IMR-90 (cell line): ENCODE measurements around the gene NR1H2. TPM values are rescaled to one million over a fixed set of nuclear protein-coding genes. Genes with fewer than 3 reads are reported as not detected.
A peak's percentile ranks its signal among the peaks of the same experiment; 100 is the strongest.
"Not testable (repeated sequence)": the region's sequence is repeated elsewhere in the genome, so short reads cannot be mapped to it uniquely, and the experiment has no call there.

ENCODE experiments used
- ATAC-seq: fragments of 200-7000 bp; cut with Tn5 transposase; 2 replicates; pipeline ENCODE4 v1.9.1; 2020; ENCODE audit warnings: low read depth, mild to moderate bottlenecking, moderate library complexity
- BruUV-seq: library from RNA; stranded (reverse); fragments of 400-500 nt; replicated peaks from 2 replicates; lab custom pipeline; 2021; lab: Mats Ljungman, UMichigan
- CTCF ChIA-PET: fragments of 300-600 bp; formaldehyde crosslinking; extraction: SDS; loops from one replicate; lab custom pipeline; 2021; ENCODE audit warnings: antibody characterized with exemption; lab: Yijun Ruan, JAX
- POLR2A ChIA-PET: fragments of 300-600 bp; sonication (Branson Sonifier 250); formaldehyde crosslinking; loops from one replicate; lab custom pipeline; 2022; ENCODE audit warnings: antibody characterized with exemption; ENCODE audit not compliant: unreplicated experiment; lab: Charles Lee
- DNase-seq: peaks from one replicate; pipeline ENCODE4 v3.0.0; 2013
- H2AFZ ChIP-seq: replicated peaks from 2 replicates; pipeline ENCODE3; 2013; ENCODE audit warnings: low read length, mild to moderate bottlenecking; ENCODE audit not compliant: poor library complexity
- H2AK5ac ChIP-seq: 2 replicates; pipeline ENCODE4 v1.6.1; 2013; ENCODE audit warnings: low read depth, low read length, inconsistent platforms
- H2AK9ac ChIP-seq: replicated peaks from 2 replicates; pipeline ENCODE3; 2013; ENCODE audit warnings: mild to moderate bottlenecking, low read depth, low read length, moderate library complexity; ENCODE audit not compliant: poor library complexity
- H2BK120ac ChIP-seq: 2 replicates; pipeline ENCODE4 v1.6.1; 2013; ENCODE audit warnings: low read depth, low read length, inconsistent platforms
- H2BK15ac ChIP-seq: 3 replicates; pipeline ENCODE4 v1.6.1; 2013; ENCODE audit warnings: low read depth, low read length, inconsistent platforms
- H2BK20ac ChIP-seq: 2 replicates; pipeline ENCODE4 v1.6.1; 2013; ENCODE audit warnings: low read depth, mild to moderate bottlenecking, inconsistent platforms, low read length, moderate library complexity
- H2BK5ac ChIP-seq: 2 replicates; pipeline ENCODE4 v1.6.1; 2013; ENCODE audit warnings: mild to moderate bottlenecking, low read depth, low read length, inconsistent platforms; ENCODE audit not compliant: poor library complexity, severe bottlenecking
- H3K14ac ChIP-seq: replicated peaks from 2 replicates; pipeline ENCODE4 v1.6.1; 2013; ENCODE audit warnings: low read depth, low read length, inconsistent platforms
- H3K18ac ChIP-seq: 2 replicates; pipeline ENCODE4 v1.6.1; 2013; ENCODE audit warnings: low read depth, low read length, control low read depth
- H3K23ac ChIP-seq: 2 replicates; pipeline ENCODE4 v1.6.1; 2013; ENCODE audit warnings: low read depth, low read length, inconsistent platforms
- H3K27ac ChIP-seq: 2 replicates; pipeline ENCODE4 v1.5.1; 2013; ENCODE audit warnings: mild to moderate bottlenecking, control low read depth, low read length; ENCODE audit not compliant: insufficient read depth
- H3K27me3 ChIP-seq: 2 replicates; pipeline ENCODE4 v1.6.1; 2013; ENCODE audit warnings: low read length; ENCODE audit not compliant: control insufficient read depth, insufficient read depth
- H3K36me3 ChIP-seq: 2 replicates; pipeline ENCODE4 v1.6.1; 2013; ENCODE audit warnings: low read length, mixed read lengths; ENCODE audit not compliant: control insufficient read depth, insufficient read depth
- H3K4ac ChIP-seq: 2 replicates; pipeline ENCODE4 v1.6.1; 2013; ENCODE audit warnings: low read depth, low read length, inconsistent platforms
- H3K4me1 ChIP-seq: 2 replicates; pipeline ENCODE4 v1.6.1; 2013; ENCODE audit warnings: low read length, mixed read lengths; ENCODE audit not compliant: control insufficient read depth, insufficient read depth
- H3K4me2 ChIP-seq: 2 replicates; pipeline ENCODE4 v1.6.1; 2013; ENCODE audit warnings: low read depth, mild to moderate bottlenecking, control low read depth, low read length, moderate library complexity
- H3K4me3 ChIP-seq: 2 replicates; pipeline ENCODE4 v1.5.1; 2013; ENCODE audit warnings: low read depth, mild to moderate bottlenecking, control low read depth, low read length, moderate library complexity; ENCODE audit not compliant: insufficient read depth
- H3K56ac ChIP-seq: 2 replicates; pipeline ENCODE4 v1.6.1; 2013; ENCODE audit warnings: low read length, inconsistent platforms; ENCODE audit not compliant: insufficient read depth; ENCODE audit errors: extremely low read depth
- H3K79me1 ChIP-seq, 2 experiments: 2 replicates each; pipeline ENCODE4 v1.6.1; 2013; ENCODE audit warnings: low read length in 2 of 2, inconsistent platforms in 1 of 2, low read depth in 1 of 2
- H3K9ac ChIP-seq: 2 replicates; pipeline ENCODE4 v1.6.1; 2013; ENCODE audit warnings: low read depth, low read length, control low read depth
- H3K9me1 ChIP-seq: 2 replicates; pipeline ENCODE4 v1.6.1; 2013; ENCODE audit warnings: low read length, inconsistent platforms; ENCODE audit not compliant: insufficient read depth
- H3K9me3 ChIP-seq: 2 replicates; pipeline ENCODE4 v1.6.1; 2013; ENCODE audit warnings: low read length; ENCODE audit not compliant: control insufficient read depth, insufficient read depth
- H4K20me1 ChIP-seq: 2 replicates; pipeline ENCODE4 v1.6.1; 2013; ENCODE audit warnings: low read length, inconsistent platforms; ENCODE audit not compliant: insufficient read depth
- H4K5ac ChIP-seq: 2 replicates; pipeline ENCODE4 v1.6.1; 2013; ENCODE audit warnings: mild to moderate bottlenecking, low read depth, low read length, control low read depth
- H4K8ac ChIP-seq, 2 experiments: 2 replicates each; pipeline ENCODE4 v1.6.1; 2013; ENCODE audit warnings: low read depth in 2 of 2, low read length in 2 of 2, control low read depth in 1 of 2, inconsistent platforms in 1 of 2
- H4K91ac ChIP-seq: 2 replicates; pipeline ENCODE4 v1.6.1; 2013; ENCODE audit warnings: low read depth, low read length, inconsistent platforms; ENCODE audit not compliant: insufficient read depth
- CHD1 ChIP-seq: IDR thresholded peaks from 2 replicates; pipeline ENCODE4 v1.6.1; 2012; ENCODE audit warnings: low read depth, low read length, improper control_type of control experiment
- MAZ ChIP-seq: IDR thresholded peaks from 2 replicates; pipeline ENCODE4 v1.6.1; 2012; ENCODE audit warnings: low read depth, mild to moderate bottlenecking, low read length, improper control_type of control experiment, moderate library complexity, borderline replicate concordance
- WGBS, 2 experiments: methylation state at CpG; one replicate each; pipeline versions ENCODE4 v1.1.5 to v1.1.7; 2013; ENCODE audit warnings: missing lambda C conversion rate in 2 of 2; ENCODE audit not compliant: insufficient read length in 1 of 2; ENCODE audit errors: extremely low coverage in 2 of 2; 5-methylcytosine and 5-hydroxymethylcytosine counted together
- dilution Hi-C: fragments of 300-500 bp; cut with HindIII; formaldehyde crosslinking; loops from one replicate; pipeline ENCODE4 v1.14.3; 2018; ENCODE audit warnings: low sequenced_read_pairs; ENCODE audit not compliant: unreplicated experiment
- in situ Hi-C: fragments of 300-500 bp; cut with MboI; formaldehyde crosslinking; loops from 3 replicates; pipeline ENCODE4 v1.14.3; 2019; ENCODE audit warnings: low sequenced_read_pairs, inconsistent platforms, mixed read lengths
- intact Hi-C: fragments of 100-400 bp; cut with micrococcal nuclease; formaldehyde crosslinking; loops from 2 replicates; pipeline ENCODE4 v1.10.0; 2022
- polyA plus RNA-seq, 3 experiments: library from polyadenylated mRNA; depleted of rRNA; stranded (reverse); fragments of >200 nt; gene quantifications; 2 replicates each; pipeline ENCODE4 v1.2.3, GENCODE V29; 2012; ENCODE audit warnings: low replicate concordance in 1 of 3
- total RNA-seq: library from RNA; depleted of rRNA; stranded (reverse); fragments of >200 nt; gene quantifications from 2 replicates; pipeline ENCODE4 v1.2.3, GENCODE V29; 2012

NR1H2 gene
- total and polyA plus RNA-seq, 2 of the 4 experiments (the other 2 are of a cell fraction): 37.8 to 48.4 TPM

DNA sequence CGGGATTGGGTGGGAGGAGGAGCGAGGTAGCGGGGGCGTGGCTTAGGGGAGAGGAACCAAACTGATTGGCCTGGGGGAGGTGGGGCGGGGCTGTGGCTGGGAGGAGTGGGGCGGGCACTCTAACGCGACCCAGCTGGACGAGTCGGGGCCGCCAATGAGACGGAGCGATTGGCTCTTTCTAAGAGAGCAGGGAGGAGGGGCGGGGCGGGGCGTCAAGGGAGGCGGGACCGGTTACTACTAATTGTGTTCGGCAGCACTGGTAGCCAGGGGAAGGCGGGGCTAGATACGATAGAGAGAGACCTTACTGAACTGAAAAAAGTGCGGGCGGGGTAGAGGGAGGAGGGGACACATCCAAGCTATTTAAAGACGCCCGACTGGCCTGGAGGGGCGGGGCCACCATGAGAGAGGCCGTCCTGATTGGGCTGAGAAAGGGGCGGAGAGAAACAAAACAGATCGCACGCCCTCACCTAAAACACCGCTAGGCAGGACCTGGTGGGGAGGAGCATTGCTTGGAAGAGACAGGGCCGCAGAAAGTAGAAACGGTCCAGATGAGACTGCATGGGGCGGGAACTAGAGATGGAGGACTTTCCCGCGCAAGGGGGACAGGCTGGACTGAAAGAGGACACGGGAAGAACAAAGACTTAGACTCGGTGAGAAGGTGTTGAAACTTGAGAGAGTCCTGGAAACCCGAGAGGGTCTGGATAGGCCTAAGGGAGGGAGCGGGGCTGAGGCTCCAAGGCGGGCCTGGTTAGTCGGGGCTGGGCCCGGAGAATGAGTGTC is 46.9 kb upstream of the NR1H2 start, which contains the start of gene KCNC3:
TSS of gene KCNC3 (minus strand) at position 232 of the 780 bp plus-strand sequence. CDS start 295 bp downstream, outside the sequence.
- intact Hi-C loops: no loop called here
- Histone ChIP-seq H4K91ac (no peak within 1 kb of the TSS), H3K9ac (no peak within 1 kb of the TSS), H3K4me2 (peak within 1 kb of the TSS; percentile 80), H3K18ac (no peak within 1 kb of the TSS), H2AK9ac (no peak within 1 kb of the TSS), H4K5ac (no peak within 1 kb of the TSS), H3K36me3 (no peaks in the 10 kb centered on the region), H3K9me3 (peaks cover 11% of the 10 kb centered on the region), H2AFZ (peak within 1 kb of the TSS; percentile 80), H3K23ac (no peak within 1 kb of the TSS), H3K14ac (no peak within 1 kb of the TSS), H3K27ac (no peak within 1 kb of the TSS), H4K20me1 (no peaks in the 10 kb centered on the region), H3K56ac (no peak within 1 kb of the TSS), H3K4me1 (no peaks in the 10 kb centered on the region), H2BK20ac (no peak within 1 kb of the TSS), H4K8ac (no peak within 1 kb of the TSS), H2BK15ac (no peak within 1 kb of the TSS), H2AK5ac (no peak within 1 kb of the TSS), H2BK120ac (no peak within 1 kb of the TSS), H3K9me1 (no peaks in the 10 kb centered on the region; the same call in 1 of the 2 replicates), H3K4me3 (peak within 1 kb of the TSS; percentile 36), H3K79me1 (no peaks in the 10 kb centered on the region), H3K27me3 (peaks cover 46% of the 10 kb centered on the region), H2BK5ac (no peak within 1 kb of the TSS), H3K4ac (no peak within 1 kb of the TSS)
- 3% methylated on average over 13 of the region's 43 CpGs; no CpG with 5 or more reads in 1 of the 2 experiments for WGBS, 2 experiments
- no peak for TF ChIP-seq CHD1
- TF ChIP-seq MAZ: peak; percentile 8; the same call in 1 of the 2 replicates
- DNase-seq: peak; percentile 83
- in situ Hi-C loops: no loop called here
- ChIA-PET POLR2A (interaction anchor here (0.6 kb wide), 1 partner anchor 454 kb away, joined by 3 read pairs; no protein-coding TSS in a partner anchor), CTCF (no interaction called here)
- no TSS peak for BruUV-seq
- dilution Hi-C loops: no loop called here
- peak; percentile 78 for ATAC-seq

DNA sequence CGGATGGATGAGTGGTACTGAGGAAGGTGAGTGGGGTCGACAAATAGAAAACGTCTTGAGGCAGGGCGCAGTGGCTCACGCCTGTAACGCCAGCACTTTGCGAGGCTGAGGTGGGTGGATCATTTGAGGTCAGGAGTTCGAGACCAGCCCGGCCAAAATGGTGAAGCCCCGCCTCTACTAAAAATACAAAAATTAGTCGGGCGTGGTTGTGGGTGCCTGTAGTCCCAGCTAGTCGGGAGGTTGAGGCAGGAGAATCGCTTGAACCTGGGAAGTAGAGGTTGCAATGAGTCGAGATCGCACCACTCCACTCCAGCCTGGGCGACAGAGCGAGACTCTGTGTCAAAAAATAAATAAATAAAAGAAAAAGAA is 46.3 kb upstream of the NR1H2 start:
- CTCF ChIA-PET, H2BK20ac ChIP-seq, H3K56ac ChIP-seq, H4K91ac ChIP-seq, H2AK5ac ChIP-seq, H3K9ac ChIP-seq, BruUV-seq, H3K4ac ChIP-seq, H2BK15ac ChIP-seq, H2BK5ac ChIP-seq, H3K14ac ChIP-seq, H3K4me3 ChIP-seq, H3K23ac ChIP-seq, H3K9me1 ChIP-seq, in situ Hi-C loops, H3K36me3 ChIP-seq, H3K4me1 ChIP-seq, ATAC-seq, H3K27ac ChIP-seq, H2AK9ac ChIP-seq, POLR2A ChIA-PET, H3K79me1 ChIP-seq, H4K20me1 ChIP-seq, H3K4me2 ChIP-seq, H4K8ac ChIP-seq, dilution Hi-C loops, H3K18ac ChIP-seq, DNase-seq, intact Hi-C loops, H4K5ac ChIP-seq, H2BK120ac ChIP-seq: not testable (repeated sequence)
- WGBS, 2 experiments: 0% methylated on average over 2 of the region's 18 CpGs; no CpG with 5 or more reads in 1 of the 2 experiments
- H2AFZ ChIP-seq: peak overlapping the region; percentile 76
- peaks cover 46% of the 10 kb centered on the region for H3K27me3 ChIP-seq
- peaks cover 11% of the 10 kb centered on the region for H3K9me3 ChIP-seq
